NCI-H1436 (cell line): Measurements from ENCODE around the gene FPGS.

ENCODE experiments used
- DNase-seq: peaks from one replicate; lab custom pipeline; 2025; lab: John Stamatoyannopoulos, UW

The FPGS gene

GRCh38 chr9:127860779-127861178, 58.1 kb downstream of the FPGS start:
- DNase-seq = no peak

GRCh38 chr9:127862075-127863011, 59.7 kb downstream of the FPGS start:
- no peak for DNase-seq

- DNase-seq = no peak
These were observed 60.5 kb downstream of the FPGS start for GRCh38 chr9:127863191-127863621.
